ENCODE results near the gene GPR37L1.

GRCh38 chr1:202076050-202076511 lies 46.6 kb upstream of the GPR37L1 start:
- TF ChIP-seq EZH2phosphoT487 (IDR thresholded peaks at IDR 0.05; ENCODE audit: insufficient read depth, low read depth): no peak
- TF ChIP-seq EZH2 (IDR thresholded peaks at IDR 0.05; ENCODE audit: insufficient read depth, poor library complexity, severe bottlenecking): no peak
